ENCODE data around the gene PALD1. TPM values are rescaled to one million over a fixed set of nuclear protein-coding genes. Genes with fewer than 3 reads are reported as not detected.

PALD1 gene
- total and polyA plus RNA-seq, 4 donors, result 3.9 to 11.5 (median 8.2) TPM

- no peaks in the 10 kb centered on the region for H3K36me3 ChIP-seq (ENCODE audit: control insufficient read depth in 1 of 2, insufficient read depth in 2 of 2, low read length in 1 of 2)
- H3K9me3 ChIP-seq (ENCODE audit: control insufficient read depth, low read length), result no peaks in the 10 kb centered on the region
- H3K27ac ChIP-seq (ENCODE audit: low read depth in 1 of 2, low read length in 2 of 2), result no peak overlapping the region
- H3K27me3 ChIP-seq (ENCODE audit: control insufficient read depth in 1 of 2, insufficient read depth in 2 of 2, low read length in 1 of 2), result peaks cover 0 to 2% of the 10 kb centered on the region in 2 donors
- ATAC-seq (ENCODE audit: low FRiP score), result peak; percentile 21
- 5 to 9% methylated on average over 55 to 69 of the region's 69 CpGs for WGBS, 2 donors
- no peaks in the 10 kb centered on the region for H3K4me1 ChIP-seq (ENCODE audit: control insufficient read depth in 1 of 2, insufficient read depth in 2 of 2, low read length in 2 of 2)
- H3K4me3 ChIP-seq (ENCODE audit: low read length in 2 of 2), result no peak overlapping the region
- DNase-seq, result peak in 1 of 2 donors; percentile 78
- intact Hi-C loops (cut with DNase I), result no loop called here
Measured at GRCh38 chr10:70440296-70441160, 38.0 kb upstream of the PALD1 start.

- intact Hi-C loops (cut with DNase I), result no loop called here
- DNase-seq (no peak), ATAC-seq (ENCODE audit: low FRiP score) (peak; percentile 36)
- Histone ChIP-seq H3K4me3 (ENCODE audit: low read length in 2 of 2) (no peak within 1 kb of the TSS), H3K27me3 (ENCODE audit: control insufficient read depth in 1 of 2, insufficient read depth in 2 of 2, low read length in 1 of 2) (peaks cover 0 to 2% of the 10 kb centered on the region in 2 donors), H3K36me3 (ENCODE audit: control insufficient read depth in 1 of 2, insufficient read depth in 2 of 2, low read length in 1 of 2) (no peaks in the 10 kb centered on the region), H3K27ac (ENCODE audit: low read depth in 1 of 2, low read length in 2 of 2) (no peak within 1 kb of the TSS), H3K9me3 (ENCODE audit: control insufficient read depth, low read length) (no peaks in the 10 kb centered on the region), H3K4me1 (ENCODE audit: control insufficient read depth in 1 of 2, insufficient read depth in 2 of 2, low read length in 2 of 2) (no peaks in the 10 kb centered on the region)
- 9 to 12% methylated on average over 60 of the region's 60 CpGs for WGBS, 2 donors
Measured at GRCh38 chr10:70441161-70441894, 37.2 kb upstream of the PALD1 start, which contains the start of gene NODAL. Gene NODAL, minus strand, starts transcription at chr10:70441681. Its CDS starts 14 bp downstream, at chr10:70441667.

- Histone ChIP-seq H3K9me3 (ENCODE audit: control insufficient read depth, low read length) (no peaks in the 10 kb centered on the region), H3K27ac (ENCODE audit: low read depth in 1 of 2, low read length in 2 of 2) (no peak overlapping the region), H3K4me3 (ENCODE audit: low read length in 2 of 2) (no peak overlapping the region), H3K27me3 (ENCODE audit: control insufficient read depth in 1 of 2, insufficient read depth in 2 of 2, low read length in 1 of 2) (peaks cover 0 to 2% of the 10 kb centered on the region in 2 donors), H3K36me3 (ENCODE audit: control insufficient read depth in 1 of 2, insufficient read depth in 2 of 2, low read length in 1 of 2) (no peaks in the 10 kb centered on the region), H3K4me1 (ENCODE audit: control insufficient read depth in 1 of 2, insufficient read depth in 2 of 2, low read length in 2 of 2) (no peaks in the 10 kb centered on the region)
- WGBS, 2 donors, result 71 to 85% methylated on average over 12 of the region's 12 CpGs
- ATAC-seq (ENCODE audit: low FRiP score) (no peak), DNase-seq (no peak)
- intact Hi-C loops (cut with DNase I), result no loop called here
Measured at GRCh38 chr10:70441895-70442309, 36.7 kb upstream of the PALD1 start.

GRCh38 chr10:70442332-70442988 is 36.1 kb upstream of the PALD1 start:
- no peaks in the 10 kb centered on the region for H3K4me1 ChIP-seq (ENCODE audit: control insufficient read depth in 1 of 2, insufficient read depth in 2 of 2, low read length in 2 of 2)
- no peak for DNase-seq
- intact Hi-C loops (cut with DNase I), result no loop called here
- H3K4me3 ChIP-seq (ENCODE audit: low read length in 2 of 2), result no peak overlapping the region
- H3K27ac ChIP-seq (ENCODE audit: low read depth in 1 of 2, low read length in 2 of 2), result no peak overlapping the region
- H3K27me3 ChIP-seq (ENCODE audit: control insufficient read depth in 1 of 2, insufficient read depth in 2 of 2, low read length in 1 of 2), result peaks cover 0 to 2% of the 10 kb centered on the region in 2 donors
- WGBS, 2 donors, result 90 to 93% methylated on average over 6 of the region's 6 CpGs
- no peaks in the 10 kb centered on the region for H3K9me3 ChIP-seq (ENCODE audit: control insufficient read depth, low read length)
- ATAC-seq (ENCODE audit: low FRiP score), result no peak
- no peaks in the 10 kb centered on the region for H3K36me3 ChIP-seq (ENCODE audit: control insufficient read depth in 1 of 2, insufficient read depth in 2 of 2, low read length in 1 of 2)

- Histone ChIP-seq H3K27ac (ENCODE audit: low read depth in 1 of 2, low read length in 2 of 2) (no peak overlapping the region), H3K4me1 (ENCODE audit: control insufficient read depth in 1 of 2, insufficient read depth in 2 of 2, low read length in 2 of 2) (no peaks in the 10 kb centered on the region), H3K36me3 (ENCODE audit: control insufficient read depth in 1 of 2, insufficient read depth in 2 of 2, low read length in 1 of 2) (no peaks in the 10 kb centered on the region), H3K4me3 (ENCODE audit: low read length in 2 of 2) (no peak overlapping the region), H3K9me3 (ENCODE audit: control insufficient read depth, low read length) (no peaks in the 10 kb centered on the region), H3K27me3 (ENCODE audit: control insufficient read depth in 1 of 2, insufficient read depth in 2 of 2, low read length in 1 of 2) (peaks cover 0 to 2% of the 10 kb centered on the region in 2 donors)
- 94 to 99% methylated on average over 4 of the region's 4 CpGs for WGBS, 2 donors
- DNase-seq (no peak), ATAC-seq (ENCODE audit: low FRiP score) (no peak)
- intact Hi-C loops (cut with DNase I), result no loop called here
Measured at GRCh38 chr10:70444744-70445143, 33.8 kb upstream of the PALD1 start.

GRCh38 chr10:70445718-70446657 is 32.6 kb upstream of the PALD1 start:
- intact Hi-C loops (cut with DNase I), result no loop called here
- Histone ChIP-seq H3K27me3 (ENCODE audit: control insufficient read depth in 1 of 2, insufficient read depth in 2 of 2, low read length in 1 of 2) (peaks cover 0 to 2% of the 10 kb centered on the region in 2 donors), H3K27ac (ENCODE audit: low read depth in 1 of 2, low read length in 2 of 2) (no peak overlapping the region), H3K4me1 (ENCODE audit: control insufficient read depth in 1 of 2, insufficient read depth in 2 of 2, low read length in 2 of 2) (no peaks in the 10 kb centered on the region), H3K36me3 (ENCODE audit: control insufficient read depth in 1 of 2, insufficient read depth in 2 of 2, low read length in 1 of 2) (no peaks in the 10 kb centered on the region), H3K9me3 (ENCODE audit: control insufficient read depth, low read length) (no peaks in the 10 kb centered on the region), H3K4me3 (ENCODE audit: low read length in 2 of 2) (no peak overlapping the region)
- WGBS, 2 donors, result 55 to 60% methylated on average over 8 of the region's 8 CpGs
- DNase-seq (no peak), ATAC-seq (ENCODE audit: low FRiP score) (no peak)

- WGBS, 2 donors, result 40 to 50% methylated on average over 2 of the region's 2 CpGs
- intact Hi-C loops (cut with DNase I), result no loop called here
- DNase-seq, result no peak
Measured at GRCh38 chr10:70448236-70448635, 30.3 kb upstream of the PALD1 start.

GRCh38 chr10:70455213-70455630 is 23.3 kb upstream of the PALD1 start:
- H3K36me3 ChIP-seq (ENCODE audit: control insufficient read depth in 1 of 2, insufficient read depth in 2 of 2, low read length in 1 of 2), result no peaks in the 10 kb centered on the region
- H3K4me1 ChIP-seq (ENCODE audit: control insufficient read depth in 1 of 2, insufficient read depth in 2 of 2, low read length in 2 of 2), result no peaks in the 10 kb centered on the region
- 79 to 81% methylated on average over 6 of the region's 6 CpGs for WGBS, 2 donors
- ATAC-seq (ENCODE audit: low FRiP score) (no peak), DNase-seq (no peak)
- no peak overlapping the region for H3K27ac ChIP-seq (ENCODE audit: low read depth in 1 of 2, low read length in 2 of 2)
- H3K9me3 ChIP-seq (ENCODE audit: control insufficient read depth, low read length), result no peaks in the 10 kb centered on the region
- intact Hi-C loops (cut with DNase I), result no loop called here
- no peaks in the 10 kb centered on the region for H3K27me3 ChIP-seq (ENCODE audit: control insufficient read depth in 1 of 2, insufficient read depth in 2 of 2, low read length in 1 of 2)
- H3K4me3 ChIP-seq (ENCODE audit: low read length in 2 of 2), result no peak overlapping the region

More at GRCh38 chr10:70448236-70448635, 30.3 kb upstream of the PALD1 start:
- no peak for ATAC-seq (ENCODE audit: low FRiP score)
- Histone ChIP-seq H3K4me1 (ENCODE audit: control insufficient read depth in 1 of 2, insufficient read depth in 2 of 2, low read length in 2 of 2) (no peaks in the 10 kb centered on the region), H3K36me3 (ENCODE audit: control insufficient read depth in 1 of 2, insufficient read depth in 2 of 2, low read length in 1 of 2) (no peaks in the 10 kb centered on the region), H3K4me3 (ENCODE audit: low read length in 2 of 2) (no peak overlapping the region), H3K27me3 (ENCODE audit: control insufficient read depth in 1 of 2, insufficient read depth in 2 of 2, low read length in 1 of 2) (no peaks in the 10 kb centered on the region), H3K27ac (ENCODE audit: low read depth in 1 of 2, low read length in 2 of 2) (no peak overlapping the region), H3K9me3 (ENCODE audit: control insufficient read depth, low read length) (no peaks in the 10 kb centered on the region)

All from aorta (tissue), 5 donors.